ENCODE data around the gene ARHGEF1.

DNA sequence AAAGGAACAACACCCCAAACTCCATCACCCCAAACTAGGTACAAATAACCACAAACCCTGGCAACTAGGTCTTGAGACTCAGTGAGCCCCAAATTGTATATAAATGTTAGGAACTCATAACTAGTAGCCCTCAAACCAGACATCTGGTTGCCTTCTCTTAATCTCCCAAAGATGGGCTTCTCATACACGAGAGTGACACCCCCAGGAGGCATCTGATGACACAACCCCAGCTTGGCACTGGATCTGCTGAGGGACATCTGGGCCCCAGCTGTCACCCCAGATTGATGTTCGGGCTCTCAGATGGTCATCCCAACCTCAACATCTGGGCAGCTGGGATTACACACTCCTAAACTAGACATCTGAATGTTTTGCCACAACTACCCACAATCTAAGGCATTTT is 61.4 kb downstream of the ARHGEF1 start:
- no peak for TF ChIP-seq POLR2A (IDR thresholded peaks at IDR 0.05)
- no peak for TF ChIP-seq POLR2AphosphoS5 (IDR thresholded peaks at IDR 0.05)
